ENCODE results near the gene PSMD14. TPM values are rescaled to one million over a fixed set of nuclear protein-coding genes. Genes with fewer than 3 reads are reported as not detected.

Gene PSMD14
- total RNA-seq, 1 experiment from 2014 or later, result 83.7 TPM

DNA sequence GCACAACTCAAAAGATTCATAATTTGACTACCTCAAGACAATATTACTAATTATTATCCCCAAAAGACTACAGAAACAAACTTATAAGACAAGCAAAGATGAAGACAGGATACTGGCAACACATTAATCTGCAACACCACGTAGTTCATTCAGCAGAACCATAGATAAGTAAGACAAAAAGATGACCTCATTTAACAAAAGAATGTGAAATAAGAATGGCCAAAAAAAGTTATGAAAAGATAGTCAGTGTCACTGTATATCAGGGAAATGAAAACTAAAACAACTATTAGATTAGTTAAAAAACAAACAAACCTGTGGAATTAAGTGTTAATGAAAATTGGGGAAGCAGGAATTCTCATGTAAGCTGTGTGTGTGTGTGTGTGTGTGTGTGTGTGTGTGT, 19.4 kb downstream of the PSMD14 start:
- H3K4me1 Mint-ChIP-seq, result peaks cover 2 to 8% of the 10 kb centered on the region in 2 experiments; a peak in 3 of 4 replicates
- Histone ChIP-seq H3K9me3 (ENCODE audit: control insufficient read depth, low read depth, low read length) (no peaks in the 10 kb centered on the region), H4K20me1 (ENCODE audit: control insufficient read depth, insufficient read depth, insufficient read length) (no peaks in the 10 kb centered on the region), H3K27ac (ENCODE audit: insufficient read length, low read depth, low read length) (no peak overlapping the region), H3K56ac (ENCODE audit: insufficient read length, low read depth, low read length) (no peak overlapping the region), H3K27me3 (ENCODE audit: insufficient read depth, low read length) (no peaks in the 10 kb centered on the region), H3K79me2 (ENCODE audit: insufficient read depth, low read length) (no peaks in the 10 kb centered on the region; the same call in 1 of the 2 replicates), H3K14ac (ENCODE audit: insufficient read depth, low read length) (no peak overlapping the region), H2BK15ac (ENCODE audit: low read depth, low read length) (no peak overlapping the region), H2BK20ac (ENCODE audit: low read depth, low read length, poor library complexity, severe bottlenecking) (no peak overlapping the region), H3K4me2 (ENCODE audit: insufficient read depth, insufficient read length, low read length) (no peak overlapping the region), H3K79me1 (ENCODE audit: insufficient read depth, low read depth, low read length, poor library complexity, severe bottlenecking) (peaks cover 4% of the 10 kb centered on the region), H3K4ac (ENCODE audit: low read depth, low read length) (no peak overlapping the region), H2BK5ac (ENCODE audit: insufficient read length, low read length) (no peak overlapping the region), H3T11ph (ENCODE audit: low read length) (no peak overlapping the region), H3K18ac (ENCODE audit: insufficient read length, low read depth, low read length) (no peak overlapping the region), H3K4me1 (ENCODE audit: insufficient read depth, low read length) (no peaks in the 10 kb centered on the region), H4K5ac (ENCODE audit: insufficient read length, low read depth, low read length) (no peak overlapping the region), H3K23ac (ENCODE audit: insufficient read length, low read depth, low read length) (no peak overlapping the region), H2BK120ac (ENCODE audit: low read depth, low read length, poor library complexity, severe bottlenecking) (no peak overlapping the region), H2BK12ac (ENCODE audit: insufficient read length, low read depth, low read length) (no peak overlapping the region), H3K23me2 (ENCODE audit: insufficient read length, low read depth, low read length, poor library complexity, severe bottlenecking) (no peaks in the 10 kb centered on the region), H4K8ac (replicated peaks; ENCODE audit: insufficient read length, low read depth, low read length) (no peak overlapping the region), H4K91ac (ENCODE audit: insufficient read length, low read depth, low read length) (no peak overlapping the region), H3K9ac (ENCODE audit: extremely low read depth, insufficient read length, low read length) (no peak overlapping the region), H2AFZ (ENCODE audit: low read length) (no peak overlapping the region), H2AK5ac (ENCODE audit: insufficient read length, low read length) (no peak overlapping the region)
- H3K27ac Mint-ChIP-seq, result no peak overlapping the region; a peak in 1 of 7 replicates
- no peaks in the 10 kb centered on the region for H3K27me3 Mint-ChIP-seq (ENCODE audit: low read depth)
- no peaks in the 10 kb centered on the region for H3K9me3 Mint-ChIP-seq
- DNase-seq, result no peak
- no CpG with 5 or more reads among the region's 1 CpG for WGBS (ENCODE audit: extremely low coverage, insufficient read length, low lambda C conversion rate)
- H3K4me3 Mint-ChIP-seq, result no peak overlapping the region
- peaks cover 9 to 21% (median 9%) of the 10 kb centered on the region in 3 experiments; a peak in 6 of 7 replicates for H3K36me3 Mint-ChIP-seq (ENCODE audit: insufficient read depth in 1 of 3, low read depth in 3 of 3)
- TF ChIP-seq, protein P1, sequence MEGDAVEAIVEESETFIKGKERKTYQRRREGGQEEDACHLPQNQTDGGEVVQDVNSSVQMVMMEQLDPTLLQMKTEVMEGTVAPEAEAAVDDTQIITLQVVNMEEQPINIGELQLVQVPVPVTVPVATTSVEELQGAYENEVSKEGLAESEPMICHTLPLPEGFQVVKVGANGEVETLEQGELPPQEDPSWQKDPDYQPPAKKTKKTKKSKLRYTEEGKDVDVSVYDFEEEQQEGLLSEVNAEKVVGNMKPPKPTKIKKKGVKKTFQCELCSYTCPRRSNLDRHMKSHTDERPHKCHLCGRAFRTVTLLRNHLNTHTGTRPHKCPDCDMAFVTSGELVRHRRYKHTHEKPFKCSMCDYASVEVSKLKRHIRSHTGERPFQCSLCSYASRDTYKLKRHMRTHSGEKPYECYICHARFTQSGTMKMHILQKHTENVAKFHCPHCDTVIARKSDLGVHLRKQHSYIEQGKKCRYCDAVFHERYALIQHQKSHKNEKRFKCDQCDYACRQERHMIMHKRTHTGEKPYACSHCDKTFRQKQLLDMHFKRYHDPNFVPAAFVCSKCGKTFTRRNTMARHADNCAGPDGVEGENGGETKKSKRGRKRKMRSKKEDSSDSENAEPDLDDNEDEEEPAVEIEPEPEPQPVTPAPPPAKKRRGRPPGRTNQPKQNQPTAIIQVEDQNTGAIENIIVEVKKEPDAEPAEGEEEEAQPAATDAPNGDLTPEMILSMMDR (conservative IDR thresholded peaks at IDR 0.05), result no peak
